ENCODE data around the gene PTMS.
"Not testable (repeated sequence)": the region's sequence is repeated elsewhere in the genome, so short reads cannot be mapped to it uniquely, and the experiment has no call there.

The PTMS gene, protein sequence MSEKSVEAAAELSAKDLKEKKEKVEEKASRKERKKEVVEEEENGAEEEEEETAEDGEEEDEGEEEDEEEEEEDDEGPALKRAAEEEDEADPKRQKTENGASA

DNA sequence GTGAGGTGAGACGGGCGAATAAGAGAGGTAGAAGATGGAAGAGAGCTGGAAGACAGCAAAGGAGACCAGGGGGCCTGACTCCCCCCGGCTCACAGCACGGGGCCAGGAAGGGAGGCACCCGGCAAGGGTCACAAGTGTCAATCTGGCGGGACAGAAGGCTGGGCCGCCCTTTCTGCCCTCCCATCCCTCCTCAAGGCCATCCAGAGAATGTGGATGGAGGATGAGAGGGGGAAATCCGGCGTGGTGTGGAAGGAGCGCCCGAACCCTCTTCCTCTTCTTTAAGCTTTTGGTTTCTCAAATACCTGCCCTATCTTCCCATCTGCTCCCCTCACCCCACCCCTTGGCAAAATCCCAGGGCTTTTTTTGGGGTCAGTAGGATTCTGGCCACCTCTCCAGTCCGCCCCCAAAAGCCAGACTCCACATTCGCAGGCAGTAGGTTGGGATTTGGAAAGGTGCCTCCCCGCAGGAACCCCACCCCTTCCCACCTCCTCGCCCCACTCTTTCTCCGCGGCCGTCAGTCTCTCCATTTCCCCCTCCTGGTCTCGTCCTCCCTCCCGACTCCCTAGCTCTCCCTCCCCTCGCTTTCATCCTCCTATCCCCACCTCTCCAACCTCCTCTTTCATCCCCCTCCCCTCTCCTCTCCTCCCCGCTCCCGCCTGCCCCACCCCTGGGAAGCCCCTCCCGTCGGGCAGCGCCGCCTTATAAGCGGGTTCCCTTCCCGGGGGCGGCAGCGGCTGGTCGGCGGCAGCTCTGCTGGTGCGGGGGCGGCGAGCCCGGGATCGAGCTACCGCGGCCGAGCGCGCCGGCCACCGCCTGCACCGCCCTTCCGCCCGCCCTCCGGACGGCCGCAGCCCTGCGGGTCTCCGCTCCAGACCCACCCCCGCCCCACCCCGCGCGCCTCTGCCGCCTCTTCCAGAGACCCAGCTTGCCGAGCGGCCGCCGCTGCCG lies at the start of gene PTMS:
Gene PTMS, plus strand, starts transcription at position 730 of the 948 bp plus-strand sequence. CDS start 343 bp downstream, outside the sequence.
- DNase-seq (ENCODE audit: low read depth in 4 of 4, low spot score in 1 of 4): no peak

DNA sequence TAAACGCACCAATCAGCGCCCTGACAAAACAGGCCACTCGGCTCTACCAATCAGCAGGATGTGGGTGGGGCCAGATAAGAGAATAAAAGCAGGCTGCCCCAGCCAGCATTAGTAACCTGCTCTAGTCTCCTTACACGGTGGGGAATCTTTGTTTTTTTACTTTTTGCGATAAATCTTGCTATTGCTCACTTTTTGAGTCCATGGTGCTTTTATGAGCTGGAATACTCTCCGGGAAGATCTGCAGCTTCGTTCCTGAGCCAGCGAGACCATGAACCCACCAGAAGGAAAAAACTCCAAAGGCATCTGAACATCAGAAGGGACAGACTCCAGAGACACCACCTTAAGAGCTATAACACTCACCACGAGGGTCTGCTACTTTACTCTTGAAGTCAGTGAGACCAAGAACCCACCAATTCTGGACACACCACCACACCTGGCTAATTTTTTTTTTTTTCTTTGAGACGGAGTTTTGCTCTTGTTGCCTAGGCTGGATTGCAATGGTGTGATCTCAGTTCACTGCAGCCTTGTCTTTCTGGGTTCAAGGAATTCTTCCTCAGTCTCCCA lies 49.2 kb upstream of the PTMS start:
- DNase-seq (ENCODE audit: low read depth in 4 of 4, low spot score in 1 of 4): no peak

DNA sequence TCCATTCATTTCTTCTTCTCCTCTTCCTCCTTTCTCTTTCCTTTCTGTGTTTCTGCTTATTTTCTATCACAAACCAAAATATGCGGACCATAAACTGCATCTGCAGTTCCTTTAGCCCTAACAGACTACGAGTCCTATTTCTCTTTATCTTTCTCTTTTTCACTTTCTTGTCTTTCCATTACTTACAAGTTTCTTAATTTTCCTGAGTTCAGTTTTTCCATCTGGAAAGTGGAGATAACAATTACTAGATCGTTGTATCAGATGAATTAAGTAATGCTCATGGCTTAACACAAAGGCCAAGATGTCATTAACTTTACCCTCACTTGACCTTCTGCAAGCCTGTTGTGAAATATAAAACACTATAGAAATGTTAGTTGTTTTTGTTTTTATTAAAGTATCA lies 43.3 kb upstream of the PTMS start:
- DNase-seq (ENCODE audit: low read depth in 4 of 4, low spot score in 1 of 4): no peak

DNA sequence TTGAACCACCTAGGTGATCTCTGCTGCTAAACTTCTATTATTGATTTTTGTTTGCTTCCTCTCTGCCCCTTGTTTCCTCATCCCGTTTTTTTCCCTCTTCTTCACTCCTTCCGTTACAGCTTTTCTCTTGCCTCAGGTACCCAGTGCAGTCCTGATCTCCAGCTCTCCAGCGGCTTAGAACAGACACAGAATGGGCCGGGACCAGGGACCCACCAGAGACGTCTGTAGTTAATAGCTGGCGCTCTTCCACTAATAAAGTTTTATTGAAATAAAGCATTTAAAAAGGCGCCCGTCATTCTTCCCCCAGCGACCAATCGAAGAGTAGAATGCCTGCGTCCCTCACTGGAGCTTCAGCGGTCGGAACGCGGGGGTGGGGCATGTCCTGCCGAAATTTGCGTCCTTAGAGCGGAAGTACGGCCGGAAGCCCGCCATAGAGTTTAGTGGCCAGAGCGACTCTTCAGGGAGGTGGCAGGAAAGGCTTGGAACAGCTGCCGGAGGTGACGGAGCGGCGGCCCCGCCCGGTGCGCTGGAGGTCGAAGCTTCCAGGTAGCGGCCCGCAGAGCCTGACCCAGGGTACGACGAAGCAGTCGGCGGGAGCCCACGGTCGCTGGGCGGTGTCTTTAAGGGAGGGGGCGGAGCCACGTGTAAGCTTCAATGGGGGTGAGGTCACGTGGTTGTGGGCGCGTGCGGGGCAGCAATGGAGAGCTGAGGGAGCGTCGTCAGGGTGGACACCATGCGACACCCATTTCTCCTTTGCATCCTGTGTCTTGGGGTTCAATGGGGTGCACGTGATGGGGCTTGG lies 42.4 kb upstream of the PTMS start, which contains the start of gene COPS7A:
Gene COPS7A, plus strand, starts transcription at position 440 of the 802 bp plus-strand sequence. CDS start 611 bp downstream, outside the sequence.
- DNase-seq (ENCODE audit: low read depth in 4 of 4, low spot score in 1 of 4): peak; percentile 76 to 99 (median 90)

DNA sequence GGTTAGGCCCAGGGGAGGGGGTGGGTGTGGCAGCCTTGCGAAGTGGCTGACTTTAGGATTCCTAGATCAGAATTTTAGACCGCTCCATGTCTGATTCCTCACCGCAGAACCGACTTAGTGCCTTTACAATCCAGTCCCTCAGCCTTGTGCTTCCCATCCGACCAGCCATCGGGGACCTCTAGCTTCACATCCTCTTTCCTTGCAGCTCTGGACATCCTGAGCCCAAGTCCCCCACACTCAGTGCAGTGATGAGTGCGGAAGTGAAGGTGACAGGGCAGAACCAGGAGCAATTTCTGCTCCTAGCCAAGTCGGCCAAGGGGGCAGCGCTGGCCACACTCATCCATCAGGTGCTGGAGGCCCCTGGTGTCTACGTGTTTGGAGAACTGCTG lies 41.8 kb upstream of the PTMS start:
- no peak for DNase-seq (ENCODE audit: low read depth in 4 of 4, low spot score in 1 of 4)

DNA sequence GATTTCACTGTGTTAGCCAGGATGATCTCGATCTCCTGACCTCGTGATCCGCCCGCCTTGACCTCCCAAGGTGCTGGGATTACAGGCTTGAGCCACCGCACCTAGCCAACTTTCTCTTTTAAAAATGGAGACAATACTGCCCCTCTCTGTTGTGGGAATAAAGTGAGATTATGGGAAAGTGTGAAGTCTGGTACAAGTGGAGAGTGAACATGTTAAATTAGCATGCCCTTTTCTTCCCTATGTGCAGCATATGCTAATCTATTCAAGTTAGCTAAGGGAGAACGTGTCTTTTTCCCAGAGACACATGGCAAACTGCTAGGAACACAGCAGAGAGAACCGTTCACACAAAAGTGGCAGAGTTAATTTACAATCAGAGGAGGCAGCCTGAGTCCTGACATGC lies 40.8 kb upstream of the PTMS start:
- no peak for DNase-seq (ENCODE audit: low read depth in 4 of 4, low spot score in 1 of 4)

DNA sequence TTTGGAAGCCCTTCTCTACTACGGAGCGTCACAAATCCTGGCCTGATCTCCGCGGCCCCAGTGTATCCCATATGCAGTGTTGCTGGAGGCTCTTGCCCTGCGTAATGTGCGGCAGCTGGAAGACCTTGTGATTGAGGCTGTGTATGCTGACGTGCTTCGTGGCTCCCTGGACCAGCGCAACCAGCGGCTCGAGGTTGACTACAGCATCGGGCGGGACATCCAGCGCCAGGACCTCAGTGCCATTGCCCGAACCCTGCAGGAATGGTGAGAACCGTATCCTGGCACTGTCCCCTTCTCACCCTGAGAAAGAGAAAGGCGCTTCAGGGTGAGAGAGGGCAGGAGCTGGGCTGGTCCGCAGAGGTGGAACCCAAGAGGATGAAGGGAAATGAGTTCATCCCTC lies 37.0 kb upstream of the PTMS start:
- no peak for DNase-seq (ENCODE audit: low read depth in 4 of 4, low spot score in 1 of 4)

DNA sequence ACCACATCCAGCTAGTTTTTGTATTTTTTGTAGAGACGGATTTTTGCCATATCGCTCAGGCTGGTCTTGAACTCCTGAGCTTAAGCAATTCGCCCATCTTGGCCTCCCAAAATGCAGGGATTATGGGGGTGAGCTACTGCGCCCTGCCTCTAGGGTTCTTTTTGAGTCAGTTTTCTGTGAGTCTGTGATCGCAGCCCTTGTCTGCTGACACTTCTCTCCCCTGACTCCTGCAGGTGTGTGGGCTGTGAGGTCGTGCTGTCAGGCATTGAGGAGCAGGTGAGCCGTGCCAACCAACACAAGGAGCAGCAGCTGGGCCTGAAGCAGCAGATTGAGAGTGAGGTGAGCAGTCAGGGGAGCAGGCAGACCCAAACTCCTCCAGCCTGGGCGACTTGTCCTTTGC lies 36.0 kb upstream of the PTMS start:
- no peak for DNase-seq (ENCODE audit: low read depth in 4 of 4, low spot score in 1 of 4)

DNA sequence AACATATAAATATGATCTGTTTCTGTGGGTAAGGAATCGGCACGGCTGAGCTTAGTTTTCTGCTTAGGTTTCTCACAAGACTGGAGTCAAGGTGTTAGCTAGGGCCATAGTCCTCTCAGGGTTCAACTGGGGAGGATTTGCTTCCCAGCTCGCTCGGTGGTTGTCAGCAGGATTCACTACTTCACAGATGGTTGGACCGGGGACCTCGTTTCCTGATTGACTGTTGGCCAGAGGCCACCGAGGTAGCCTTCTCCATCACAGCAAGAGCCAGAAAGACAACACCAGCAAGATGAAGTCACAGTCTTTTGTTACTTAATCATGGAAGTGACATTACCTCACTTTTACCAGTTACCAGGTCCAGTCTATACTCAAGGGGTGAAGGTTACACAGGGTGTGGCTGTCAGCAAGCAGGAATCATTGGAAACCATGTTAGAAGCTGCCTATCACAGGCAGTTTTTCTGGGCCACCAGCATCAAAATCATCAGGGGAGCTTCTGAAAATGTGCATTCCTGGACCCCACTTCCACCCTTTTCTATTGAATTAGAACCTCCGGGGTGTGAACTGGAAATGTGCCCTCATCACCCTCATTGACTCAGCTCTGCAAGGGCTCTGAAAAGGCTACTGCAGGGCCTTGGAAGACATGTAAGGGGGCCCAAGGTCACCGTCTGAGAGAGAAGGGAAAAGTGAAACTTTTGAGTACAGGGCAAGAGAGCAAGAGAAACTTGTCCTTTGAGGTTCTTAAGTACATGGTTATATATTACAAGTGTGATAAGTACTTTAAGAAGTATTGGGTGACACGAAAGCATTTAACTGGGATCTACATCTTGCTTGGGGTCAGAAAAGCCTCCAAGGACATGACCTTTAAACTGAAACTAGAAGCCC lies 31.4 kb upstream of the PTMS start:
- DNase-seq (ENCODE audit: low read depth in 4 of 4, low spot score in 1 of 4): no peak

DNA sequence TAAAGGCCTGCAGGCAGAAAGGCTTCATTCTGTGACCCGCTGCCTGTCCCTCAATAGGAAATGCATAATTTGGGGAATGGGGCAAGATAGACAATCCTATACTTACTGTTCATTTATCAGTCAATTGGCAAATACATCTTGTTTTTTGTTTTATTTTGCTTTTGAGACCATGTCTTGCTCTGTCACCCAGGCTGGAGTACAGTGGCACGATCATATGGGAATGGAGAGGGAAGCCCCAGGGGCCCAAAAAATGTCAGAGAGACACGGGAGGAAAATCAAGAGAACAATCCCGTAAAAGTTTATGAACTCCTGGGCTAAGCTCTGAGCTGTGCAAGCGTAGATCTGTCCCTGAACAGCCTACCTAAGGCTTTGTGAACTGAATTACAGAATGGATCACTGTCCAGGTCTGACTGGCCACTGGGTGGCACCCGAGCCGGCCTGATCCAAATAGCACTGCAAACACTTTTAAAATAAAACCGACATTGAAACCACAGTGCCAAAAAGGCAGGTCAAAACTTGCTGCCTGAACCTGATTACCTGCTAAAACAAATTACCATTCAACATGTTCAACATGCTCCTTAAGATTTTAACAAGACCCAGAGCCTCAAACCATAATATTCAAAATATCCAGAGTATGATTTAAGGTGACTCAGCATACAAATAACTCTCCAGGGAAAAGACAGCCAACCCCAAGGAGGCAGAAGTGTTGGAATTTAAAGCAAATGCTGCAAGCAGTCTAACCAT lies 30.5 kb upstream of the PTMS start:
- DNase-seq (ENCODE audit: low read depth in 4 of 4, low spot score in 1 of 4): no peak

DNA sequence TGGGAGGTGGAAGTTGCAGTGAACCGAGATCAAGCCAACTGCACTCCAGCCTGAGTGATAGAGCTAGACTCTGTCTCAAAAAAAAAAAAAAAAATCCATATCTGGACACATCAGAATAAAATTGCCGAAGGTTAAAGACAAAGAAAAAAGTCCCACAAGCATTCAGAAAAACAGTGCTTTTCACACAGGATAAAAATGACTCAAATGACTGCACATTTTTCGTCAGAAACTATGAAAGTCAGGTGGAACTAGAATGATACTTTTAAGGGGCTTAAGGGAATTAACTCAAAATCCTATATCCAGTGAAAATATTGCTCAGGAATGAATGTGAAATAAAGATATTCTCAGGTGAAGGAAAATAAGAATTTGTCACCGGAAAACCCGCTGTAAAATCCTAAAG lies 29.4 kb upstream of the PTMS start:
- no peak for DNase-seq (ENCODE audit: low read depth in 4 of 4, low spot score in 1 of 4)

DNA sequence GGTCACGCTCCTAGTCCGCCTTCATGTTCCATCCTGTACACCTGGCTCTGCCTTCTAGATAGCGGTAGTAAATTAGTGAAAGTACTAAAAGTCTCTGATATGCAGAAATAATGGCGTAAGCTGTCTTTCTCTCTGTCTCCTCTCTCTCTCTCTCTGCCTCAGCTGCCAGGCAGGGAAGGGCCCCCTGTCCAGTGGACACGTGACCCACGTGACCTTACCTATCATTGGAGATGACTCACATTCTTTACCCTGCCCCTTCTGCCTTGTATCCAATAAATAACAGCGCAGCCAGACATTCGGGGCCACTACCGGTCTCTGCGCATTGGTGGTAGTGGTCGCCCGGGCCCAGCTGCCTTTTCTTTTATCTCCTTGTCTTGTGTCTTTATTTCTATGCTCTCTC lies 24.1 kb upstream of the PTMS start:
- DNase-seq (ENCODE audit: low read depth in 4 of 4, low spot score in 1 of 4): not testable (repeated sequence)

DNA sequence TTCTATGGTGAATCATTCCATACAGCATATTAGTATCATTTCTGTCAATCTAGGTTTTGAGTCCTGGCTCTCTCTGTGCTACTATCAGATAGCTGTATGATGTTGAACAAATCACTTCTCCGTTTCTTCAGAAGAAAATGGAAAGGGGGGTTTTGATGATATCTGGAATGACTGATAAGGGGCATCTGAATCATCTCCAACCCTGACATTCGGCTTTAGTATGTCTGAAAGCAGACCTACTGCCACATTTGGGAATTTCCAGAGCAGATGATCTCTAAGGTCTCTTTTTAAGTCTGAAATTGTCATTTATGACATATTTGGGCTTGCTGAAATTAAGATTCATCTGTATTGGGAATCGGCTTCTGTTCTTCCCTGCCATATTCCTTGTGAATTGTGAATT lies 23.3 kb upstream of the PTMS start:
- DNase-seq (ENCODE audit: low read depth in 4 of 4, low spot score in 1 of 4): no peak

DNA sequence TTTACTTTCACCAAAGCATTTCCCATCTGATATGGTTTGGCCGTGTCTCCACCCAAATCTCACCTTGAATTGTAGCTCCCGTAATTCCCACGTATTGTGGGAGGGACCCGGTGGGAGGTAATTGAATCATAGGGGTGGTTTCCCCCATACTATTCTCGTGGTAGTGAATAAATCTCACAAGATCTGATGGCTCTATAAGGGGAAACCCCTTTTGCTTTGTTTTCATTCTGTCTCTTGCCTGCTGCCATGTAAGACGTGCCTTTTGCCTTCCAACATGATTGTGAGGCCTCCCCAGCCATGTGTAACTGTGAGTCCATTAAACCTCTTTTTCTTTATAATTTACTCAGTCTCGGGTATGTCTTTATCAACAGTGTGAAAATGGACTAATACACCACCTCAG lies 22.9 kb upstream of the PTMS start:
- DNase-seq (ENCODE audit: low read depth in 4 of 4, low spot score in 1 of 4): not testable (repeated sequence)

DNA sequence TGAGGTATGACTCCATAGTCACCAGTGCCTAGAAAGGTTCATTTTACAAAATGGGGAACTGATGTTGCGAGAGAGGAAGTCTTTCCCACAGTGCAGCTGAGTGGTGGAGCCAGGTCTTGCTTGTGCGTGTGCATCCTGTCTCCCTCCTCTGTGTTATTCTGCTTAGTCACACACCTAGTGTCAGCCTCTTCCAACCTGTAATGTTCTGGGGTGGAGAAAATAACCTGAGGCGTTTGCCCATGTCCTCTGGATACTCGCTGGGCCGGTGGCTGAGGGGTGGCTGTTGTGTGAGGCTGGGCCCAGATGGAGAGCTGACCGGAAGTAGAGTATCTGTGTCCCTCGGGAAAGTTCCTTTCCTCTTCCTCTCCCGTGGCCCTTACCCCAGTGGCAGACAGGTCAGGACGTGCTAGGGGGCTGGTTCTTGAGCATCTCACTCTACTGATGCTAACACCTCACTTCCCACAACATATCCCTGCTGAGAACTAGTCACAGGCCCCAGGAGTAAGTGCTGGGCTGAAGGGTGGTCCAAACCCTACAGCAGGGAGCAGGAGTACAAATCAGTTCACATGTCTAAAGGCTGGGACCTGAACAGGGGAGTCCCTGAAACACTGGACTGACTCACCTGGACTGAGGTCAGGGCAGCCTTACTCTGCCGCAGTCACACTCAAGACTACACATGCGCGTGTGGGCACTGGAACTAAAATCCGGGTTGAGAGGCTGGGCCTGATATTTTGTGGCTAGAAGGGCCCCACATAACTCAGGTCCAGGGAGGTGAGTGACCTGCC lies 20.2 kb upstream of the PTMS start:
- DNase-seq (ENCODE audit: low read depth in 4 of 4, low spot score in 1 of 4): no peak

DNA sequence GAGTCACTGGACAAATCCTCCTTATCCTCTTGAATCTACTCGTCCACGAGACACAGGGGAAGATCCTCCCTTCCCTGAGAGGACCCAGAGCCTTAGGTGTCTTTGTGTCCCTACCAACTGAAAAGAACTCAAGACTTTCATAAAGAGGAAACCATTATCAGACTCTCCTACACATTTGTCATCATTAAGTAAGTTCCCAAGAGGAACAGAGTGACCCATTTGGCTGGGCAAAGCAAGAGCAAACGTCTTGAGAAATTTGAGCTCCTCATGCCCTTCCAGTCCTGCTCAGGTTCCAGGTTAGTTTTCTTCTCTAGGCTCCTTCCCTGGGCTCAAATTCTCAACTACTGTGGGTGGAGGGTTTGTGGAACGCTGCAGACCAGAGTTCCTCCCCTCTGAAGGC lies 18.9 kb upstream of the PTMS start:
- DNase-seq (ENCODE audit: low read depth in 4 of 4, low spot score in 1 of 4): no peak

DNA sequence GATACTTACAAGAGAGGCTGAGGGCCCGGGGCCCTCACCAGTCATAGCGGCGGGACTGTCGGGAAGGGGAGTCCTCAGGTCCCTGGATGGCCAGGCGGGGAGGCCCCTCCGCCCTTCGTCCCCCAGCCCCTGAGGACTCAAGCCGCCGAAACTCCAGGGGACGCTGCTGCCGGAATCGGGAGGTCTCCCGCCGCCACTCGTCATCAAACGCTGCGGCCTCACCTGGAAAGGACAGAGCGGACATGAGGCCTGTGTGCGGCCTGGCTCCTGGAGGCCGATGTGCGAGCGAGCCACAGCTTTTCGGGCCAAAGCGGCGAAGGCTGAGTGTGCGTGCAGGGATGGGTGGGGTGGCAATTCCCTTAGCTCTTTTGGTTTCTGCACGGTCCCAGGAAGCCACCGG lies 17.4 kb upstream of the PTMS start:
- DNase-seq (ENCODE audit: low read depth in 4 of 4, low spot score in 1 of 4): no peak

DNA sequence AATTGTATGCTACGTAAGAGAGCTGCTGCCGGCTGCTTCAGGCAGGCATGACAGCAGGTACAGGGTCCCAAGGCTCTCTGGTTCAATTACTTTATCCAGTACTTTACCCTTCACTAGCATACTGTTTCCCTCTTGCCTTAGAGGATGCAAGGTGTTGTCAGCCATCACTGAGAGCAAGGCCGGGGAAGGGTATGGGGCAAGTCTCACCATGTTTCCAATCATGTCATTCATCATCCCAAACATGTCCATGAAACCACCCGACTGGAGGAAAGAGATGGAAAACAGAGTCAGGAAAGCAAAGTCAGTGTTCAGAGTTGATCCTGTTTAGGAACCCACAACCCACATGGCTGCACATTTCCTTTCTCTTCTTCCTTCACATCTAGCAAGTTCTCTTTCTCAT lies 15.7 kb upstream of the PTMS start:
- DNase-seq (ENCODE audit: low read depth in 4 of 4, low spot score in 1 of 4): no peak

DNA sequence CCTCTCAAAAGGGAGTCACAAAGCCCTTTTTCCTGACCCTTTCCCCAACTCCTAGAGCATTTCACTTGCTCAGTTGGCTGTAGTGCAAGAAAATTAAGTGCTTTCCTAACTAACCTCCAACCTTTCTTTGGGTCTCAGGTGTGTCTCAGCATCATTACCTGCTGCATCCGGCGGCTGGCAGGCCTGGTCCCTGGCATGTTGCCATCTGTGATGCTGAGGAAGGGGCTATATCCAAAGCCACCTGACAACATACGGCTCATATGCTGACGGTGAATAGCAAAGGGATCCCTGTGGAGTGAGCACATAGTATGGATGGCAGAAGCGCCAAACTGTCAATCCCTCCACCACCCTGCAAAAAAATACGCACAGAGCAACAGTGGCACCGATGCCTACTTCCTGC lies 14.4 kb upstream of the PTMS start:
- DNase-seq (ENCODE audit: low read depth in 4 of 4, low spot score in 1 of 4): no peak

Data from stimulated activated CD4-positive, alpha-beta T cell treated with anti-CD3 and anti-CD28 coated beads, Interleukin-1b, Interleukin-23, amount 100 ng/mL, for 24 hours (primary cell).